Uterus (tissue), 4 donors: ENCODE measurements around the gene CCDC77. TPM values are rescaled to one million over a fixed set of nuclear protein-coding genes. Genes with fewer than 3 reads are reported as not detected.
"Not testable (repeated sequence)": the region's sequence is repeated elsewhere in the genome, so short reads cannot be mapped to it uniquely, and the experiment has no call there.

Experiments used
- DNase-seq, 2 donors: peaks; one replicate each; pipeline ENCODE4 v3.0.0-alpha.2; 2019 to 2020
- H3K27ac ChIP-seq, 2 donors: fragments of 200-600 bp; sonication (generic); 1 replicate in 1 of 2; 2 replicates in 1 of 2; pipeline ENCODE4 v1.5.1; 2016 to 2018
- H3K27me3 ChIP-seq, 2 donors: fragments of 200-600 bp; sonication (generic); one replicate each; pipeline ENCODE4 v1.5.1; 2018 to 2019; ENCODE audit warnings: control low read depth in 1 of 2
- H3K36me3 ChIP-seq, 2 donors: fragments of 200-600 bp; sonication (generic); one replicate each; pipeline ENCODE4 v1.5.1; 2019; ENCODE audit warnings: control low read depth in 1 of 2
- H3K4me1 ChIP-seq, 2 donors: fragments of 200-600 bp; sonication (generic); one replicate each; pipeline ENCODE4 v1.5.1; 2018 to 2019; ENCODE audit warnings: control low read depth in 1 of 2
- H3K4me3 ChIP-seq, 2 donors: fragments of 200-600 bp; sonication (generic); 1 replicate in 1 of 2; 2 replicates in 1 of 2; pipeline ENCODE4 v1.5.1; 2018 to 2019; ENCODE audit warnings: mild to moderate bottlenecking in 1 of 2
- H3K9me3 ChIP-seq, 2 donors: fragments of 200-600 bp; sonication (generic); one replicate each; pipeline ENCODE4 v1.5.1; 2019; ENCODE audit warnings: control low read depth in 1 of 2
- POLR2A ChIP-seq, 2 donors: fragments of 450-650 bp; IDR thresholded peaks; one replicate each; pipeline ENCODE4 v1.6.1; 2016; ENCODE audit warnings: antibody characterized with exemption in 2 of 2, mild to moderate bottlenecking in 1 of 2, moderate library complexity in 1 of 2
- intact Hi-C: fragments of 100-400 bp; cut with DNase I; formaldehyde crosslinking; loops from one replicate; pipeline ENCODE4 v1.15.1; 2023; ENCODE audit warnings: low total_unique reads
- total RNA-seq, 4 donors: library from RNA; depleted of rRNA in 3 of 4; stranded (reverse); fragments of >200 nt in 3 of 4; gene quantifications; one replicate each; pipeline versions ENCODE4 v1.1.0 to v1.2.4, GENCODE V29; 2014 to 2023
- TF ChIP-seq, protein P1 (sequence below), 4 experiments: fragments of 200-600 bp in 2 of 4; fragments of 450-650 bp in 2 of 4; sonication (generic) in 2 of 4; IDR thresholded peaks; one replicate each; pipeline ENCODE4 v1.5.1; 2016 to 2019; ENCODE audit warnings: antibody characterized with exemption in 4 of 4, mild to moderate bottlenecking in 2 of 4, moderate library complexity in 1 of 4
- donor health status: DM: yes; HTN: yes; CAD: no.

Gene CCDC77
- total RNA-seq, 4 donors from 2014 or later = 2.9 to 17.5 (median 5.8) TPM

DNA sequence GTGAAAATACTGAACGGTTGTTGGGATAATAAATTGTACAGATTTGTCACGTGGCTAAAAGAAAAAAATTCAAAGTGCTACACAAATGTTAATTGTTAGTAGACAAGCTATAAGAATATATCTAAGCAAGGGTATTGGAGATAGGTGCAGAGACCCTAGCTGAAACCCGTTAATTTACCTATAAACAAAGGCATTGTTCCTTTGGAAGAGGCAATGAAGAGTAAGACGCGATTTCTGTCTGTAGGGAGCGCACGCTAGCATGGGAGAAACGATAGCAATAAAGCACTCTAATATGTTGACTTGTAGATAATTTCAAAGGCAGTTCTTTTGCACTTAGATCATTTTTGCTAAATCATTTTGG, 565 bp downstream of the CCDC77 start:
- intact Hi-C loops = no loop called here
- peak overlapping the region; percentile 60 to 72 for H3K4me3 ChIP-seq
- no peaks in the 10 kb centered on the region for H3K36me3 ChIP-seq
- H3K27me3 ChIP-seq = no peaks in the 10 kb centered on the region
- TF ChIP-seq, protein P1, sequence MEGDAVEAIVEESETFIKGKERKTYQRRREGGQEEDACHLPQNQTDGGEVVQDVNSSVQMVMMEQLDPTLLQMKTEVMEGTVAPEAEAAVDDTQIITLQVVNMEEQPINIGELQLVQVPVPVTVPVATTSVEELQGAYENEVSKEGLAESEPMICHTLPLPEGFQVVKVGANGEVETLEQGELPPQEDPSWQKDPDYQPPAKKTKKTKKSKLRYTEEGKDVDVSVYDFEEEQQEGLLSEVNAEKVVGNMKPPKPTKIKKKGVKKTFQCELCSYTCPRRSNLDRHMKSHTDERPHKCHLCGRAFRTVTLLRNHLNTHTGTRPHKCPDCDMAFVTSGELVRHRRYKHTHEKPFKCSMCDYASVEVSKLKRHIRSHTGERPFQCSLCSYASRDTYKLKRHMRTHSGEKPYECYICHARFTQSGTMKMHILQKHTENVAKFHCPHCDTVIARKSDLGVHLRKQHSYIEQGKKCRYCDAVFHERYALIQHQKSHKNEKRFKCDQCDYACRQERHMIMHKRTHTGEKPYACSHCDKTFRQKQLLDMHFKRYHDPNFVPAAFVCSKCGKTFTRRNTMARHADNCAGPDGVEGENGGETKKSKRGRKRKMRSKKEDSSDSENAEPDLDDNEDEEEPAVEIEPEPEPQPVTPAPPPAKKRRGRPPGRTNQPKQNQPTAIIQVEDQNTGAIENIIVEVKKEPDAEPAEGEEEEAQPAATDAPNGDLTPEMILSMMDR (IDR thresholded peaks at IDR 0.05) = peak in 1 of 4 experiments; percentile 8
- no peak for TF ChIP-seq POLR2A (IDR thresholded peaks at IDR 0.05)
- peaks cover 0 to 7% of the 10 kb centered on the region in 2 donors for H3K4me1 ChIP-seq
- H3K27ac ChIP-seq = peak overlapping the region; percentile 74 to 81
- no peaks in the 10 kb centered on the region for H3K9me3 ChIP-seq
- DNase-seq = no peak

DNA sequence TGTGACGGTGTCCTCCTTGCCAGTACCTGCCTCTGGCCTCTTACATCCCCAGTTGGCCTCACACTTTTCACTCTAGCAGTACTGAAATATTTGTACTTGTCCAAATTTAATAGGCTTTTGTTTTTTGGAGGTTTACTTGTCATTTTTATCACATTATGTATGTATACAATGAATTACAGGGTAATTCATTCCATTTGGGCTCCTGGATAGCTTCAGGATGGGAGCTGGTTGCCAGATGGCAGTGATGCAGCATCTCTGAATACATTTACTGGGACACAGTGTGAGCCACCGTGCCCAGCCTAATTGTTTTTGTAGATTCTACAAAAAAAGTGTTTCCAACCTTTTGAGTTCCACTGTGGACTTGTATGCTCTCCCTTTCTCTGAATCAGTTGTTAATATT, 13.4 kb downstream of the CCDC77 start:
- no peak for TF ChIP-seq POLR2A (IDR thresholded peaks at IDR 0.05)
- TF ChIP-seq, protein P1 (IDR thresholded peaks at IDR 0.05) = no peak
- H3K36me3 ChIP-seq = no peaks in the 10 kb centered on the region
- intact Hi-C loops = no loop called here
- H3K9me3 ChIP-seq = no peaks in the 10 kb centered on the region
- no peak for DNase-seq
- no peak overlapping the region for H3K27ac ChIP-seq
- H3K4me3 ChIP-seq = no peak overlapping the region
- no peaks in the 10 kb centered on the region for H3K4me1 ChIP-seq
- no peaks in the 10 kb centered on the region for H3K27me3 ChIP-seq

DNA sequence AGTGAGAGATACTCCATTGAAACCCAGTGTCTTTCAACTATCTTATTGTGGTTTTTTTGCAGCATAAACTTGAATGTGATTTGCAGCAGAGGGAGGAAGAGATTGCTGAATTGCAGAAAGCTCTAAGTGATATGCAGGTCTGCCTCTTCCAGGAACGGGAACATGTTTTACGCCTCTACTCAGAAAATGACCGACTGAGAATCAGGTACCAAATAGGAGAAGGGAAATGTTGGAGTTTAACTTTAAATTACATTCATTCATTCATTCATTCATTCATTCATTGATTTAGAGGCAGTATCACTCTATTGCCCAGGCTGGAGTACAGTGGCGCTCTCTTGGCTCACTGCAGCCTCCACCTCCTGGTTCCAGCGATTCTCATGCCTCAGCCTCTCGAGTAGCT, 17.0 kb downstream of the CCDC77 start:
- Histone ChIP-seq H3K9me3 (no peaks in the 10 kb centered on the region), H3K4me1 (no peaks in the 10 kb centered on the region), H3K4me3 (no peak overlapping the region), H3K27me3 (no peaks in the 10 kb centered on the region), H3K27ac (no peak overlapping the region), H3K36me3 (no peaks in the 10 kb centered on the region)
- intact Hi-C loops = no loop called here
- DNase-seq = no peak
- TF ChIP-seq POLR2A (IDR thresholded peaks at IDR 0.05) = no peak

DNA sequence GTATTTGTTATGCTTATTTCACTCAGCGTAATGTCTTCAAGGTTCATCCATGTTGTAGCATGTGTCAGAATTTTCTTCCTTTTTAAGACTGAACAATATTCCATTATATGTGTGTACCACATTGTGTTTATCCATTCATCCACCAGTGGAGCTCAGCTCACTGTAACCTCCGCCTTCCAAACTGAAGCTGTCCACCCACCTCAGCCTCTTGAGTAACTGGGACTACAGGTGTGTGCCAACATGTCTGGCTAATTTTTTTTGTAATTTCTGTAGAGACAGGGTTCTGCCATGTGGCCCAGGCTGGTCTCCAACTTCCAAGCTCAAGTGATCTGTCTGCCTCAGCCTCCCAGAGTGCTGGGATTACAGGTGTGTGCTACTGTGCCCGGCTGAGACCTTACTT, 21.1 kb downstream of the CCDC77 start:
- no peak for DNase-seq
- no peaks in the 10 kb centered on the region for H3K36me3 ChIP-seq
- H3K9me3 ChIP-seq = no peaks in the 10 kb centered on the region
- H3K4me1 ChIP-seq = no peaks in the 10 kb centered on the region
- TF ChIP-seq, protein P1 (IDR thresholded peaks at IDR 0.05) = no peak
- TF ChIP-seq POLR2A (IDR thresholded peaks at IDR 0.05) = no peak
- intact Hi-C loops = no loop called here
- H3K27ac ChIP-seq = no peak overlapping the region
- H3K27me3 ChIP-seq = no peaks in the 10 kb centered on the region
- no peak overlapping the region for H3K4me3 ChIP-seq

DNA sequence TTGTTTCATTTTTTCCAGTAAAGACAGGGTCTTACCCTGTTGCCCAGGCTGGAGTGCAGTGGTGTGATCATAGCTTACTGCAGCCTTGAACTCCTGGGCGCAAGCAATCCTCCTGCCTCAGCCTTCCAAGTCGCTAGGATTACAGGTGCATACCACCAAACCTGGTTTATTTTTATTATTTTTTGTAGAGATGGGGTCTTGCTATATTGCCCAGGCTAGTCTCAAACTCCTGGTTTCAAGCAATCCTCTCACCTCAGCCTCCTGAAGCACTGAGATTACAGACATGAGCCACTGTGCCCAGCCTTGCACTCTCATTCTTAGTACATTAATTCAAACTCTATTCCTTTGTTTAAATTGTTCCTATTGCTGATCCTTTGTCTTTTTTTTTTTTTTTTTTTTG, 34.3 kb downstream of the CCDC77 start:
- H3K27me3 ChIP-seq, H3K9me3 ChIP-seq, H3K4me1 ChIP-seq, H3K4me3 ChIP-seq, intact Hi-C loops, DNase-seq, H3K27ac ChIP-seq, H3K36me3 ChIP-seq: not testable (repeated sequence)

DNA sequence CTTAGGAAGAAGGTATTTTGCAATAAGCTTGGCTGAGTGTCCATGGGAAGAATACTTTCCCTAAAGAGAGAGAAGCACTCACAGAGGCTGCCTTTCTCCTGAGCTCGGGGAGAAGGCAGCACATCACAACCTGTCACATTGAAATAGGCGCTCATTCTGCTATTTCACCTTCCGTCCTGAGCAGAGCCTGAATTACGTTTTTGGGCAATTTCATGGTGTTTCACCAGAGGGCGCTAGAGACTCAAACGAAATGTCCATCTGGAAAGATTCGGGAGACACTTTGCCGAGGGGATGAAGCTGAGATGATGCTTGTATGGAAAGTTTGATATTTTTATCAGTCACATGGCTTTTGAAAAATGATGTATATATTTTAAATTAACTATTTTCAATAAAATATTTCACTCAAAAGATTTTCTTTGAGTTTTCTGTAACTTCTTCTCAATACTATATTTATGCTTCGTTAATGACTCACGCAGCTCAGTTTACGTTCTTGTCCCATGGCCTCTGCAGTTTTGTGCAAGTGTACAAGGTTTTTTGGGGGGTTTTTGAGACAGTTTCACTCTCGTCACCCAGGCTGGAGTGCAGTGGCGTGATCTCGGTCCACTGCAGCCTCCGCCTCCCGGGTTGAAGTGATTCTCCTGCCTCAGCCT, 40.9 kb downstream of the CCDC77 start:
- DNase-seq = peak; percentile 40 to 47
- intact Hi-C loops = loop anchor here (5.0 kb wide), 1 partner anchor 105 kb away; no protein-coding TSS in a partner anchor
- Histone ChIP-seq H3K4me3 (no peak overlapping the region), H3K27me3 (no peaks in the 10 kb centered on the region), H3K4me1 (no peaks in the 10 kb centered on the region), H3K27ac (no peak overlapping the region), H3K9me3 (no peaks in the 10 kb centered on the region), H3K36me3 (no peaks in the 10 kb centered on the region)
- TF ChIP-seq POLR2A (IDR thresholded peaks at IDR 0.05) = no peak
- TF ChIP-seq, protein P1 (IDR thresholded peaks at IDR 0.05) = peak; percentile 73 to 81 (median 76)
